ENCODE results near the gene DOHH. TPM values are rescaled to one million over a fixed set of nuclear protein-coding genes. Genes with fewer than 3 reads are reported as not detected.

The DOHH gene
- total RNA-seq, 1 experiment from 2014 or later = 22.3 TPM

GRCh38 chr19:3455960-3456601 lies 44.4 kb downstream of the DOHH start:
- Histone ChIP-seq H3K4me1 (ENCODE audit: insufficient read depth, low read length, poor library complexity, severe bottlenecking) (no peaks in the 10 kb centered on the region), H3K9me3 (ENCODE audit: low read depth, low read length, poor library complexity, severe bottlenecking) (no peaks in the 10 kb centered on the region), H3K36me3 (ENCODE audit: insufficient read depth, low read length, poor library complexity, severe bottlenecking) (peaks cover 46% of the 10 kb centered on the region), H3K4me3 (ENCODE audit: low read depth, low read length, poor library complexity, severe bottlenecking) (no peak overlapping the region), H3K27ac (ENCODE audit: low read depth, low read length, poor library complexity, severe bottlenecking) (no peak overlapping the region), H3K27me3 (replicated peaks; ENCODE audit: insufficient read depth, low read depth, low read length, poor library complexity) (no peaks in the 10 kb centered on the region)
- ChIA-PET CTCF (interaction anchor here (0.6 kb wide), 1 partner anchor 131 kb away, joined by 4 read pairs; no protein-coding TSS in a partner anchor), POLR2A (ENCODE audit: low non-redundant PET) (no interaction called here)
- no TSS peak for BruUV-seq (replicated peaks)
- DNase-seq (ENCODE audit: low spot score) = no peak
- TF ChIP-seq EZH2 (IDR thresholded peaks at IDR 0.05; ENCODE audit: borderline replicate concordance, low read depth, low read length, poor library complexity, severe bottlenecking) = no peak
- TF ChIP-seq, protein P1, sequence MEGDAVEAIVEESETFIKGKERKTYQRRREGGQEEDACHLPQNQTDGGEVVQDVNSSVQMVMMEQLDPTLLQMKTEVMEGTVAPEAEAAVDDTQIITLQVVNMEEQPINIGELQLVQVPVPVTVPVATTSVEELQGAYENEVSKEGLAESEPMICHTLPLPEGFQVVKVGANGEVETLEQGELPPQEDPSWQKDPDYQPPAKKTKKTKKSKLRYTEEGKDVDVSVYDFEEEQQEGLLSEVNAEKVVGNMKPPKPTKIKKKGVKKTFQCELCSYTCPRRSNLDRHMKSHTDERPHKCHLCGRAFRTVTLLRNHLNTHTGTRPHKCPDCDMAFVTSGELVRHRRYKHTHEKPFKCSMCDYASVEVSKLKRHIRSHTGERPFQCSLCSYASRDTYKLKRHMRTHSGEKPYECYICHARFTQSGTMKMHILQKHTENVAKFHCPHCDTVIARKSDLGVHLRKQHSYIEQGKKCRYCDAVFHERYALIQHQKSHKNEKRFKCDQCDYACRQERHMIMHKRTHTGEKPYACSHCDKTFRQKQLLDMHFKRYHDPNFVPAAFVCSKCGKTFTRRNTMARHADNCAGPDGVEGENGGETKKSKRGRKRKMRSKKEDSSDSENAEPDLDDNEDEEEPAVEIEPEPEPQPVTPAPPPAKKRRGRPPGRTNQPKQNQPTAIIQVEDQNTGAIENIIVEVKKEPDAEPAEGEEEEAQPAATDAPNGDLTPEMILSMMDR (conservative IDR thresholded peaks at IDR 0.05; ENCODE audit: low read depth, low read length) = no peak
- intact Hi-C loops (cut with micrococcal nuclease; ENCODE audit: unreplicated experiment) = no loop called here

GRCh38 chr19:3455393-3455955 lies 45.0 kb downstream of the DOHH start:
- no peak overlapping the region for H3K27ac ChIP-seq (ENCODE audit: low read depth, low read length, poor library complexity, severe bottlenecking)
- peaks cover 51% of the 10 kb centered on the region for H3K36me3 ChIP-seq (ENCODE audit: insufficient read depth, low read length, poor library complexity, severe bottlenecking)
- TF ChIP-seq EZH2 (IDR thresholded peaks at IDR 0.05; ENCODE audit: borderline replicate concordance, low read depth, low read length, poor library complexity, severe bottlenecking) = no peak
- TF ChIP-seq, protein P1 (conservative IDR thresholded peaks at IDR 0.05; ENCODE audit: low read depth, low read length) = no peak
- no peak for DNase-seq (ENCODE audit: low spot score)
- H3K27me3 ChIP-seq (replicated peaks; ENCODE audit: insufficient read depth, low read depth, low read length, poor library complexity) = no peaks in the 10 kb centered on the region
- H3K9me3 ChIP-seq (ENCODE audit: low read depth, low read length, poor library complexity, severe bottlenecking) = no peaks in the 10 kb centered on the region
- ChIA-PET CTCF (interaction anchor here (0.6 kb wide), 1 partner anchor 130 kb away, joined by 4 read pairs; no protein-coding TSS in a partner anchor), POLR2A (ENCODE audit: low non-redundant PET) (no interaction called here)
- intact Hi-C loops (cut with micrococcal nuclease; ENCODE audit: unreplicated experiment) = no loop called here
- BruUV-seq (replicated peaks) = no TSS peak
- H3K4me3 ChIP-seq (ENCODE audit: low read depth, low read length, poor library complexity, severe bottlenecking) = no peak overlapping the region
- H3K4me1 ChIP-seq (ENCODE audit: insufficient read depth, low read length, poor library complexity, severe bottlenecking) = no peaks in the 10 kb centered on the region

GRCh38 chr19:3454656-3455392 lies 45.6 kb downstream of the DOHH start:
- no peaks in the 10 kb centered on the region for H3K4me1 ChIP-seq (ENCODE audit: insufficient read depth, low read length, poor library complexity, severe bottlenecking)
- no peaks in the 10 kb centered on the region for H3K27me3 ChIP-seq (replicated peaks; ENCODE audit: insufficient read depth, low read depth, low read length, poor library complexity)
- no peaks in the 10 kb centered on the region for H3K9me3 ChIP-seq (ENCODE audit: low read depth, low read length, poor library complexity, severe bottlenecking)
- TF ChIP-seq, protein P1 (conservative IDR thresholded peaks at IDR 0.05; ENCODE audit: low read depth, low read length) = no peak
- TF ChIP-seq EZH2 (IDR thresholded peaks at IDR 0.05; ENCODE audit: borderline replicate concordance, low read depth, low read length, poor library complexity, severe bottlenecking) = no peak
- no peak for DNase-seq (ENCODE audit: low spot score)
- ChIA-PET CTCF (no interaction called here), POLR2A (ENCODE audit: low non-redundant PET) (no interaction called here)
- intact Hi-C loops (cut with micrococcal nuclease; ENCODE audit: unreplicated experiment) = no loop called here
- no peak overlapping the region for H3K27ac ChIP-seq (ENCODE audit: low read depth, low read length, poor library complexity, severe bottlenecking)
- no TSS peak for BruUV-seq (replicated peaks)
- H3K4me3 ChIP-seq (ENCODE audit: low read depth, low read length, poor library complexity, severe bottlenecking) = no peak overlapping the region
- H3K36me3 ChIP-seq (ENCODE audit: insufficient read depth, low read length, poor library complexity, severe bottlenecking) = peaks cover 53% of the 10 kb centered on the region

Data from A673 (cell line).